Stimulated activated CD4-positive, alpha-beta T cell treated with anti-CD3 and anti-CD28 coated beads, Interleukin-12 subunit alpha, Interleukin-12 subunit beta, amount 100 ng/mL, for 24 hours (primary cell): ENCODE results near the gene UBE3B.

Experiments
- DNase-seq, 2 experiments: peaks; one replicate each; pipeline ENCODE4 v3.0.0-alpha.2; 2020; ENCODE audit warnings: low read depth in 2 of 2

Gene UBE3B

GRCh38 chr12:109552971-109553370 is 75.5 kb downstream of the UBE3B start:
- no peak for DNase-seq

GRCh38 chr12:109553483-109553882 is 76.0 kb downstream of the UBE3B start:
- no peak for DNase-seq

GRCh38 chr12:109553906-109554500 is 76.6 kb downstream of the UBE3B start:
- no peak for DNase-seq

GRCh38 chr12:109554761-109555160 is 77.3 kb downstream of the UBE3B start:
- DNase-seq = no peak

- no peak for DNase-seq
Observed at GRCh38 chr12:109555431-109556315, 78.2 kb downstream of the UBE3B start.

GRCh38 chr12:109557200-109557599 is 79.8 kb downstream of the UBE3B start:
- DNase-seq = no peak

GRCh38 chr12:109557805-109558204 is 80.4 kb downstream of the UBE3B start:
- DNase-seq = no peak

- no peak for DNase-seq
Observed at GRCh38 chr12:109558374-109559199, 81.2 kb downstream of the UBE3B start.

- no peak for DNase-seq
Observed at GRCh38 chr12:109559200-109559505, 81.7 kb downstream of the UBE3B start.

- DNase-seq = no peak
Observed at GRCh38 chr12:109559601-109560000, 82.2 kb downstream of the UBE3B start.

- no peak for DNase-seq
Observed at GRCh38 chr12:109560867-109561710, 83.7 kb downstream of the UBE3B start.

- DNase-seq = no peak
Observed at GRCh38 chr12:109561711-109562030, 84.2 kb downstream of the UBE3B start.

- no peak for DNase-seq
Observed at GRCh38 chr12:109562871-109563270, 85.4 kb downstream of the UBE3B start.

GRCh38 chr12:109563291-109564284 is 86.2 kb downstream of the UBE3B start:
- no peak for DNase-seq

- DNase-seq = no peak
Observed at GRCh38 chr12:109566424-109566823, 89.0 kb downstream of the UBE3B start.

- no peak for DNase-seq
Observed at GRCh38 chr12:109567296-109567695, 89.9 kb downstream of the UBE3B start.

- DNase-seq = no peak
Observed at GRCh38 chr12:109567967-109568366, 90.5 kb downstream of the UBE3B start.

- no peak for DNase-seq
Observed at GRCh38 chr12:109568486-109568885, 91.1 kb downstream of the UBE3B start.

GRCh38 chr12:109571773-109572505 is 94.5 kb downstream of the UBE3B start:
- no peak for DNase-seq

- DNase-seq = no peak
Observed at GRCh38 chr12:109572506-109572845, 95.0 kb downstream of the UBE3B start.
